Astrocyte (in vitro differentiated cells and primary cell): Measurements from ENCODE around the gene ECE1.

Experiments used
- CTCF ChIP-seq: IDR thresholded peaks from 2 replicates; pipeline ENCODE4 v1.5.1; 2011; ENCODE audit warnings: low read depth, mild to moderate bottlenecking, inconsistent platforms, low read length, moderate library complexity; ENCODE audit not compliant: insufficient read depth
- EZH2 ChIP-seq: IDR thresholded peaks from 2 replicates; pipeline ENCODE4 v1.6.1; 2012; ENCODE audit warnings: mild to moderate bottlenecking, low read length, inconsistent platforms; ENCODE audit not compliant: insufficient read depth

GRCh38 chr1:21287905-21288514, 2.3 kb downstream of the ECE1 start:
- no peak for TF ChIP-seq CTCF
- TF ChIP-seq EZH2, result no peak
